Suprapubic skin (tissue), 3 donors: ENCODE results near the gene TPRN.

Source experiments
- CTCF ChIP-seq, 2 donors: fragments of 200-600 bp in 1 of 2; fragments of 450-650 bp in 1 of 2; sonication (generic) in 1 of 2; IDR thresholded peaks; one replicate each; pipeline ENCODE4 v1.5.1; 2016 to 2019; ENCODE audit warnings: antibody characterized with exemption in 2 of 2, mild to moderate bottlenecking in 1 of 2, moderate library complexity in 1 of 2
- POLR2A ChIP-seq, 2 donors: fragments of 450-650 bp; IDR thresholded peaks; one replicate each; pipeline ENCODE4 v1.6.1; 2017; ENCODE audit warnings: antibody characterized with exemption in 2 of 2, mild to moderate bottlenecking in 2 of 2, moderate library complexity in 2 of 2

- TF ChIP-seq CTCF (IDR thresholded peaks at IDR 0.05) (no peak), POLR2A (IDR thresholded peaks at IDR 0.05) (no peak)
Measured at GRCh38 chr9:137242269-137243203, 42.0 kb upstream of the TPRN start.
